Neural cell (in vitro differentiated cells): Measurements from ENCODE around the gene TK2. TPM values are rescaled to one million over a fixed set of nuclear protein-coding genes. Genes with fewer than 3 reads are reported as not detected.

Experiments used
- H2AFZ ChIP-seq: fragments of 200-600, 300-800 bp; sonication (generic), shearing (Covaris generic); 2 replicates; pipeline ENCODE4 v1.6.0; 2014; ENCODE audit warnings: low read depth, mild to moderate bottlenecking, antibody characterized with exemption, low read length, moderate library complexity
- H3F3A ChIP-seq: fragments of 200-600 bp; shearing (Covaris generic); 2 replicates; pipeline ENCODE4 v1.6.1; 2016; ENCODE audit warnings: mild to moderate bottlenecking, moderate library complexity, mixed read lengths, antibody characterized with exemption, low read length; ENCODE audit not compliant: insufficient read depth, poor library complexity, severe bottlenecking
- H3K27ac ChIP-seq: fragments of 200-600, 300-800 bp; sonication (generic), shearing (Covaris generic); 2 replicates; pipeline ENCODE4 v1.5.1; 2014; ENCODE audit warnings: mild to moderate bottlenecking, low read length, moderate library complexity
- H3K27me3 ChIP-seq: fragments of 300-800, 200-600 bp; sonication (generic), shearing (Covaris generic); 2 replicates; pipeline ENCODE4 v1.6.0; 2014; ENCODE audit warnings: mild to moderate bottlenecking, low read depth, low read length, moderate library complexity; ENCODE audit not compliant: insufficient read depth
- H3K36me3 ChIP-seq: fragments of 300-800, 200-600 bp; sonication (generic), shearing (Covaris generic); 2 replicates; pipeline ENCODE4 v1.5.1; 2014; ENCODE audit warnings: mild to moderate bottlenecking, antibody characterized with exemption, low read length, moderate library complexity; ENCODE audit not compliant: insufficient read depth
- H3K4me2 ChIP-seq: fragments of 300-800, 200-600 bp; sonication (generic), shearing (Covaris generic); 2 replicates; pipeline ENCODE4 v1.6.0; 2014; ENCODE audit warnings: mild to moderate bottlenecking, low read length
- H3K4me3 ChIP-seq: fragments of 300-800, 200-600 bp; sonication (generic), shearing (Covaris generic); 2 replicates; pipeline ENCODE4 v1.5.1; 2014; ENCODE audit warnings: mild to moderate bottlenecking, low read length, moderate library complexity
- H3K79me2 ChIP-seq: fragments of 200-600 bp; shearing (Covaris generic); replicated peaks from 2 replicates; pipeline ENCODE4 v1.6.0; 2014; ENCODE audit warnings: mild to moderate bottlenecking, low read length, moderate library complexity; ENCODE audit not compliant: insufficient read depth
- H3K9ac ChIP-seq: fragments of 300-800, 200-600 bp; sonication (generic), shearing (Covaris generic); 2 replicates; pipeline ENCODE4 v1.6.1; 2016; ENCODE audit warnings: mild to moderate bottlenecking, low read length, mixed read lengths
- H3K9me2 ChIP-seq: fragments of 200-600 bp; shearing (Covaris generic); 2 replicates; pipeline ENCODE4 v1.6.1; 2016; ENCODE audit warnings: mild to moderate bottlenecking, low read length, mixed read lengths; ENCODE audit not compliant: insufficient read depth
- H3K9me3 ChIP-seq: fragments of 200-600, 300-800 bp; sonication (generic), shearing (Covaris generic); 2 replicates; pipeline ENCODE4 v1.6.1; 2016; ENCODE audit warnings: mild to moderate bottlenecking, mixed run types, low read length, moderate library complexity, mixed read lengths
- H4K20me1 ChIP-seq: fragments of 200-600 bp; shearing (Covaris generic); 2 replicates; pipeline ENCODE4 v1.6.1; 2016; ENCODE audit warnings: mild to moderate bottlenecking, mixed run types; ENCODE audit not compliant: insufficient read depth
- EP300 ChIP-seq: fragments of 450-650 bp; conservative IDR thresholded peaks from 2 replicates; pipeline ENCODE4 v1.6.1; 2014; ENCODE audit warnings: antibody characterized with exemption, mild to moderate bottlenecking, moderate library complexity; ENCODE audit not compliant: poor library complexity, severe bottlenecking
- EZH2 ChIP-seq: fragments of 200-600, 300-800 bp; shearing (Covaris generic), sonication (generic); IDR thresholded peaks from 2 replicates; pipeline ENCODE4 v1.6.1; 2014; ENCODE audit warnings: antibody characterized with exemption, low read length, borderline replicate concordance, mild to moderate bottlenecking; ENCODE audit not compliant: insufficient read depth, poor library complexity, severe bottlenecking
- POLR2AphosphoS5 ChIP-seq: IDR thresholded peaks from 2 replicates; pipeline ENCODE4 v1.6.1; 2012
- RAD21 ChIP-seq: fragments of 450-650 bp; conservative IDR thresholded peaks from 2 replicates; pipeline ENCODE4 v1.6.1; 2014; ENCODE audit warnings: antibody characterized with exemption, mild to moderate bottlenecking, moderate library complexity
- SMC3 ChIP-seq: fragments of 450-650 bp; conservative IDR thresholded peaks from 2 replicates; pipeline ENCODE4 v1.6.1; 2014; ENCODE audit warnings: antibody characterized with exemption, mild to moderate bottlenecking, moderate library complexity; ENCODE audit not compliant: poor library complexity
- TAF1 ChIP-seq: IDR thresholded peaks from 2 replicates; pipeline ENCODE4 v1.6.1; 2012; ENCODE audit warnings: low read depth
- polyA plus RNA-seq: library from polyadenylated mRNA; depleted of rRNA; stranded (reverse); fragments of >200 nt; gene quantifications from 2 replicates; pipeline ENCODE4 v1.2.3, GENCODE V29; 2014
- small RNA-seq, 3 experiments: library from RNA; depleted of rRNA; stranded (forward); fragments of <200 nt; gene quantifications; one replicate each; pipeline ENCODE3, GENCODE V24; 2012
- TF ChIP-seq, protein P1 (sequence below): IDR thresholded peaks from 2 replicates; pipeline ENCODE4 v1.6.1; 2012; ENCODE audit warnings: borderline replicate concordance
- TF ChIP-seq, protein P2 (sequence below): fragments of 450-650 bp; IDR thresholded peaks from 2 replicates; pipeline ENCODE4 v1.5.1; 2014; ENCODE audit warnings: antibody characterized with exemption, mild to moderate bottlenecking, moderate library complexity; ENCODE audit not compliant: poor library complexity, severe bottlenecking

The TK2 gene
- polyA plus RNA-seq, 1 donor from 2014 or later: 15.9 TPM

DNA sequence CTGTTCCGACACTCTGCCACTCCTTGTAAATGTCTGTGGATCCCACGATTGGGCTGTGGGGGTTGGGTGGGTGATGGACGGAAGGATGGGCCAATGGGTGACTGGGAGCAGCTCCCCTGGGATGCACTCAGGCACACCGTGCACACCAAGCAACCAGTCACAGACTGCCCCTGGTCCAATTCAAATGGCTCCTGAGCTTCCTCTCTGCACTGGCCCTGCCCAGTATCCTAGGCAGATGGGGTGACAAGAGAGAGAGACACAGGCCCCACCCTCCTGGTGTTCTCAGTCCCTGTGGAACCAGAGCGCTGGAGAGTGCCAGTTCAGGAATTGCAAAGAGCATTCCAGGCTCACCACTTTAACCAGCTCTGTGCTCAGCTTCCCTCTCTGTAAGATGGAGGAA lies 90.0 kb downstream of the TK2 start:
- H3K4me3 ChIP-seq: no peak overlapping the region
- H3K9me2 ChIP-seq: no peaks in the 10 kb centered on the region
- H2AFZ ChIP-seq: no peak overlapping the region
- H3F3A ChIP-seq: no peaks in the 10 kb centered on the region
- H3K9me3 ChIP-seq: no peaks in the 10 kb centered on the region
- H3K36me3 ChIP-seq: no peaks in the 10 kb centered on the region
- H3K27ac ChIP-seq: no peak overlapping the region
- H3K4me2 ChIP-seq: no peak overlapping the region
- no peaks in the 10 kb centered on the region for H4K20me1 ChIP-seq
- no peaks in the 10 kb centered on the region for H3K79me2 ChIP-seq
- no peak overlapping the region for H3K9ac ChIP-seq
- no peak for TF ChIP-seq POLR2AphosphoS5
- TF ChIP-seq EP300: no peak
- no peak for TF ChIP-seq RAD21
- no peak for TF ChIP-seq TAF1
- no peak for TF ChIP-seq SMC3
- no peaks in the 10 kb centered on the region for H3K27me3 ChIP-seq

DNA sequence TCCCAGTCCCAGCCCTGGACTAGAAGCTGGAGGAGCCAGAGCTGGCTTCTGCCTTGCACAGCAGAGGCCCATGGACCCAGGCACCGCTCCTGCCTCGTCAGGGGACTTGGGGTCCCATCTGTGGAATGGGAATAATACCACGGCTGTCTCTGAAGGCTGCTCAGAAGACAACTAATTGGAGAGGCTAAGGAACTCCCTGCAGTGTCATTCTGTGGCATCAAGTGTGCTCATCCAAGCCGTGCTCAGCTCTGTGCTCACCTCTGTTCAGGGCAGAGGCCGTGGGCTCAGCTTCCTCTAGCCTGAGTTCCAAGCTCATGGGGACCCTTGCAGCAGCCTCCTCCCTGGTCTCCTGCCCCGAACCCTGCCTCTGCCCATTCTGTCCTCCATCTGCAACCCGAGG lies 91.1 kb downstream of the TK2 start:
- Histone ChIP-seq H2AFZ (no peak overlapping the region), H3K36me3 (no peaks in the 10 kb centered on the region), H3K4me2 (no peak overlapping the region), H3K27ac (no peak overlapping the region), H3K9ac (no peak overlapping the region), H3K79me2 (no peaks in the 10 kb centered on the region), H3K27me3 (no peaks in the 10 kb centered on the region), H4K20me1 (no peaks in the 10 kb centered on the region), H3K9me3 (no peaks in the 10 kb centered on the region), H3K9me2 (no peaks in the 10 kb centered on the region), H3K4me3 (no peak overlapping the region), H3F3A (no peaks in the 10 kb centered on the region)
- TF ChIP-seq EZH2: no peak
- TF ChIP-seq, protein P1, sequence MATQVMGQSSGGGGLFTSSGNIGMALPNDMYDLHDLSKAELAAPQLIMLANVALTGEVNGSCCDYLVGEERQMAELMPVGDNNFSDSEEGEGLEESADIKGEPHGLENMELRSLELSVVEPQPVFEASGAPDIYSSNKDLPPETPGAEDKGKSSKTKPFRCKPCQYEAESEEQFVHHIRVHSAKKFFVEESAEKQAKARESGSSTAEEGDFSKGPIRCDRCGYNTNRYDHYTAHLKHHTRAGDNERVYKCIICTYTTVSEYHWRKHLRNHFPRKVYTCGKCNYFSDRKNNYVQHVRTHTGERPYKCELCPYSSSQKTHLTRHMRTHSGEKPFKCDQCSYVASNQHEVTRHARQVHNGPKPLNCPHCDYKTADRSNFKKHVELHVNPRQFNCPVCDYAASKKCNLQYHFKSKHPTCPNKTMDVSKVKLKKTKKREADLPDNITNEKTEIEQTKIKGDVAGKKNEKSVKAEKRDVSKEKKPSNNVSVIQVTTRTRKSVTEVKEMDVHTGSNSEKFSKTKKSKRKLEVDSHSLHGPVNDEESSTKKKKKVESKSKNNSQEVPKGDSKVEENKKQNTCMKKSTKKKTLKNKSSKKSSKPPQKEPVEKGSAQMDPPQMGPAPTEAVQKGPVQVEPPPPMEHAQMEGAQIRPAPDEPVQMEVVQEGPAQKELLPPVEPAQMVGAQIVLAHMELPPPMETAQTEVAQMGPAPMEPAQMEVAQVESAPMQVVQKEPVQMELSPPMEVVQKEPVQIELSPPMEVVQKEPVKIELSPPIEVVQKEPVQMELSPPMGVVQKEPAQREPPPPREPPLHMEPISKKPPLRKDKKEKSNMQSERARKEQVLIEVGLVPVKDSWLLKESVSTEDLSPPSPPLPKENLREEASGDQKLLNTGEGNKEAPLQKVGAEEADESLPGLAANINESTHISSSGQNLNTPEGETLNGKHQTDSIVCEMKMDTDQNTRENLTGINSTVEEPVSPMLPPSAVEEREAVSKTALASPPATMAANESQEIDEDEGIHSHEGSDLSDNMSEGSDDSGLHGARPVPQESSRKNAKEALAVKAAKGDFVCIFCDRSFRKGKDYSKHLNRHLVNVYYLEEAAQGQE: no peak
- TF ChIP-seq, protein P2, sequence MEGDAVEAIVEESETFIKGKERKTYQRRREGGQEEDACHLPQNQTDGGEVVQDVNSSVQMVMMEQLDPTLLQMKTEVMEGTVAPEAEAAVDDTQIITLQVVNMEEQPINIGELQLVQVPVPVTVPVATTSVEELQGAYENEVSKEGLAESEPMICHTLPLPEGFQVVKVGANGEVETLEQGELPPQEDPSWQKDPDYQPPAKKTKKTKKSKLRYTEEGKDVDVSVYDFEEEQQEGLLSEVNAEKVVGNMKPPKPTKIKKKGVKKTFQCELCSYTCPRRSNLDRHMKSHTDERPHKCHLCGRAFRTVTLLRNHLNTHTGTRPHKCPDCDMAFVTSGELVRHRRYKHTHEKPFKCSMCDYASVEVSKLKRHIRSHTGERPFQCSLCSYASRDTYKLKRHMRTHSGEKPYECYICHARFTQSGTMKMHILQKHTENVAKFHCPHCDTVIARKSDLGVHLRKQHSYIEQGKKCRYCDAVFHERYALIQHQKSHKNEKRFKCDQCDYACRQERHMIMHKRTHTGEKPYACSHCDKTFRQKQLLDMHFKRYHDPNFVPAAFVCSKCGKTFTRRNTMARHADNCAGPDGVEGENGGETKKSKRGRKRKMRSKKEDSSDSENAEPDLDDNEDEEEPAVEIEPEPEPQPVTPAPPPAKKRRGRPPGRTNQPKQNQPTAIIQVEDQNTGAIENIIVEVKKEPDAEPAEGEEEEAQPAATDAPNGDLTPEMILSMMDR: no peak

DNA sequence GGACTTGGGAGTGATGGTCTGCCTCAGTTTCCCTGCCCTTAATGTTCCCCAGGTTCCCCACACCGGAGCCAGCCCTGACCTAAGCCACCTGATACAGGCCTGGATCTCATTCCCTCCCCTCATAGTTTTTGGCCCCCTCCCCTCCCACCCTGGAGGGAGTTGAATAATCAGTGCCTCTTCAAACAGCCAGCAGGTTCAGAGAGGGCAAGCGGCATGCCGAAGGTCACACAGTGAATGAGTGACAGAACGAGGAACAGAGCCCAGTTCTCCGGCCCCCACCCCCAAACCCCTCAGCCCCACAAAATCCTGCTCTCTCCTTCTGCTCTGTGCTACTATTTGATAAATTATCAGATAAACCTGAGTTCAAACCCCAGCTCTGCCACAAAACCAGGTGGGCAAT lies 91.6 kb downstream of the TK2 start:
- Histone ChIP-seq H3K36me3 (no peaks in the 10 kb centered on the region), H3K27me3 (no peaks in the 10 kb centered on the region), H3K4me3 (no peak overlapping the region), H3K9me3 (no peaks in the 10 kb centered on the region), H3F3A (no peaks in the 10 kb centered on the region), H4K20me1 (no peaks in the 10 kb centered on the region), H3K4me2 (no peak overlapping the region), H3K79me2 (no peaks in the 10 kb centered on the region), H3K9me2 (no peaks in the 10 kb centered on the region), H3K9ac (no peak overlapping the region), H2AFZ (no peak overlapping the region), H3K27ac (no peak overlapping the region)
- no peak for TF ChIP-seq RAD21

Small RNA genes within 50 kb of the gene (small RNA-seq; reads per million reads assigned to genes)
- gene CKLF-CMTM1: 0 reads per million in 3 experiments

Other genes with a start within 250 kb of the TK2 start
- not detected in 2 replicates for gene CDH5, start 183.4 kb downstream of the TK2 start, polyA plus RNA-seq
- gene BEAN1, start 122.8 kb downstream of the TK2 start, polyA plus RNA-seq: 0.16 and 0.58 TPM in 2 replicates
- 15.2 and 40.8 TPM in 2 replicates for gene CKLF, start 2.5 kb upstream of the TK2 start, polyA plus RNA-seq
- gene CMTM1, start 16.3 kb upstream of the TK2 start, polyA plus RNA-seq: 1.3 and 1.6 TPM in 2 replicates
- gene CMTM2, start 29.3 kb upstream of the TK2 start, polyA plus RNA-seq: 0.25 TPM in 1 of 2 replicates, not detected in the other
- 7.7 and 8.2 TPM in 2 replicates for gene CMTM3, start 54.6 kb upstream of the TK2 start, polyA plus RNA-seq
- gene CMTM4, start 146.6 kb upstream of the TK2 start, polyA plus RNA-seq: 26.1 and 27.2 TPM in 2 replicates
- 237 and 249 TPM in 2 replicates for gene DYNC1LI2, start 201.5 kb upstream of the TK2 start, polyA plus RNA-seq